HCT116 (cell line): ENCODE data around the gene PTMS. TPM values are rescaled to one million over a fixed set of nuclear protein-coding genes. Genes with fewer than 3 reads are reported as not detected.

ENCODE experiments used
- ATAC-seq: fragments of 200-7000 bp; cut with Tn5 transposase; 2 replicates; pipeline ENCODE4 v1.9.1; 2020; ENCODE audit warnings: mild to moderate bottlenecking, moderate library complexity
- BruUV-seq: library from RNA; stranded (reverse); fragments of 400-500 nt; replicated peaks from 2 replicates; lab custom pipeline; 2021; lab: Mats Ljungman, UMichigan
- CTCF ChIA-PET: fragments of 300-600 bp; sonication (Branson Sonifier 250); formaldehyde crosslinking; loops from one replicate; lab custom pipeline; 2021; ENCODE audit warnings: antibody characterized with exemption; lab: Charles Lee
- POLR2A ChIA-PET: fragments of 300-600, 350-600 bp; sonication (Branson Sonifier 250); formaldehyde crosslinking; loops from one replicate; lab custom pipeline; 2021; ENCODE audit warnings: antibody characterized with exemption; lab: Charles Lee
- RAD21 ChIA-PET, 2 experiments: fragments of 300-600 bp; sonication (Branson Sonifier 250); formaldehyde crosslinking; loops; one replicate each; lab custom pipeline; 2023; ENCODE audit warnings: low total read pairs in 2 of 2; ENCODE audit not compliant: uncharacterized antibody in 2 of 2, unreplicated experiment in 2 of 2, low non-redundant PET in 1 of 2; lab: Charles Lee
- DNase-seq: peaks from one replicate; pipeline ENCODE4 v3.0.0-alpha.2; 2010; ENCODE audit warnings: low read depth, low spot score
- H2AFZ ChIP-seq: fragments of 200-600 bp; shearing (Covaris generic), sonication (generic); 2 replicates; pipeline ENCODE4 v1.6.1; 2017; ENCODE audit warnings: low read depth, mixed run types, mixed read lengths, antibody characterized with exemption, low read length; ENCODE audit not compliant: poor library complexity, severe bottlenecking
- H3K27ac ChIP-seq: 2 replicates; pipeline ENCODE4 v1.5.1; 2012; ENCODE audit warnings: low read depth, low read length
- H3K27me3 ChIP-seq: fragments of 200-600 bp; sonication (generic); 2 replicates; pipeline ENCODE4 v1.6.1; 2016; ENCODE audit warnings: mixed run types, low read length, mixed read lengths; ENCODE audit not compliant: insufficient read depth
- H3K36me3 ChIP-seq, 2 experiments: fragments of 200-500 bp in 1 of 2; fragments of 200-600 bp in 1 of 2; sonication (Bioruptor generic) in 1 of 2; sonication (generic) in 1 of 2; 2 replicates each; pipeline versions ENCODE4 v1.5.1 to v1.6.1; 2014 to 2016; ENCODE audit warnings: low read length in 2 of 2, inconsistent platforms in 1 of 2, mixed read lengths in 1 of 2, mixed run types in 1 of 2; ENCODE audit not compliant: insufficient read depth in 2 of 2, control insufficient read depth in 1 of 2
- H3K4me1 ChIP-seq, 2 experiments: fragments of 200-600 bp in 1 of 2; sonication (generic) in 1 of 2; 2 replicates each; pipeline versions ENCODE4 v1.5.1 to v1.6.1; 2012 to 2017; ENCODE audit warnings: low read length in 2 of 2, inconsistent platforms in 1 of 2, mild to moderate bottlenecking in 1 of 2, mixed read lengths in 1 of 2, mixed run types in 1 of 2, moderate library complexity in 1 of 2; ENCODE audit not compliant: insufficient read depth in 2 of 2, control insufficient read depth in 1 of 2
- H3K4me2 ChIP-seq: fragments of 200-600 bp; sonication (generic); 2 replicates; pipeline ENCODE4 v1.6.1; 2017; ENCODE audit warnings: mixed run types, low read length, mixed read lengths
- H3K4me3 ChIP-seq, 2 experiments: fragments of 200-600 bp in 1 of 2; sonication (generic) in 1 of 2; replicated peaks in 1 of 2; 2 replicates each; pipeline ENCODE4 v1.5.1; 2011 to 2016; ENCODE audit warnings: low read length in 2 of 2, control low read depth in 1 of 2, low read depth in 1 of 2, mild to moderate bottlenecking in 1 of 2, mixed read lengths in 1 of 2, mixed run types in 1 of 2
- H3K79me2 ChIP-seq: fragments of 200-600 bp; sonication (generic); 2 replicates; pipeline ENCODE4 v1.6.1; 2017; ENCODE audit warnings: mild to moderate bottlenecking, mixed run types, low read length, moderate library complexity, mixed read lengths; ENCODE audit not compliant: insufficient read depth
- H3K9ac ChIP-seq: fragments of 200-600 bp; sonication (generic); 2 replicates; pipeline ENCODE4 v1.6.1; 2016; ENCODE audit warnings: low read length, mixed read lengths
- H3K9me2 ChIP-seq: fragments of 200-600 bp; sonication (generic), shearing (Covaris generic); 2 replicates; pipeline ENCODE4 v1.6.1; 2017; ENCODE audit warnings: mixed run types, mild to moderate bottlenecking, moderate library complexity; ENCODE audit not compliant: insufficient read depth
- H3K9me3 ChIP-seq, 2 experiments: fragments of 200-500 bp in 1 of 2; fragments of 200-600 bp in 1 of 2; sonication (Bioruptor generic) in 1 of 2; sonication (generic) in 1 of 2; 2 replicates each; pipeline ENCODE4 v1.6.1; 2014 to 2017; ENCODE audit warnings: low read length in 2 of 2, mixed read lengths in 2 of 2, inconsistent platforms in 1 of 2, low read depth in 1 of 2, mild to moderate bottlenecking in 1 of 2, mixed run types in 1 of 2, moderate library complexity in 1 of 2; ENCODE audit not compliant: control insufficient read depth in 1 of 2, insufficient read depth in 1 of 2
- H4K20me1 ChIP-seq: fragments of 200-600 bp; sonication (generic), shearing (Covaris generic); 2 replicates; pipeline ENCODE4 v1.6.1; 2017; ENCODE audit warnings: mixed run types, mild to moderate bottlenecking, moderate library complexity; ENCODE audit not compliant: insufficient read depth
- CBX3 ChIP-seq: IDR thresholded peaks from 2 replicates; pipeline ENCODE4 v1.6.1; 2012; ENCODE audit warnings: low read depth
- EZH2 ChIP-seq: fragments of 200-600 bp; sonication (generic); IDR thresholded peaks from 2 replicates; pipeline ENCODE4 v1.6.1; 2017; ENCODE audit warnings: antibody characterized with exemption, mixed run types
- EZH2phosphoT487 ChIP-seq: fragments of 200-600 bp; IDR thresholded peaks from 2 replicates; pipeline ENCODE4 v1.6.1; 2018; ENCODE audit warnings: antibody characterized with exemption, borderline replicate concordance
- JUND ChIP-seq: IDR thresholded peaks from 2 replicates; pipeline ENCODE4 v1.6.1; 2012
- POLR2A ChIP-seq: IDR thresholded peaks from 2 replicates; pipeline ENCODE4 v1.7.0; 2011; ENCODE audit warnings: borderline replicate concordance; ENCODE audit not compliant: insufficient read depth, insufficient read length; ENCODE audit errors: extremely low read depth
- SIN3A ChIP-seq: IDR thresholded peaks from 2 replicates; pipeline ENCODE4 v1.6.1; 2012; ENCODE audit warnings: low read depth
- TCF7L2 ChIP-seq: IDR thresholded peaks from 2 replicates; pipeline ENCODE4 v1.7.0; 2011; ENCODE audit warnings: borderline replicate concordance, inconsistent platforms; ENCODE audit not compliant: insufficient read depth, insufficient read length; ENCODE audit errors: extremely low read depth
- ZNF274 ChIP-seq: fragments of 200-500 bp; sonication (Bioruptor generic); IDR thresholded peaks from 2 replicates; pipeline ENCODE4 v1.6.1; 2014; ENCODE audit warnings: mild to moderate bottlenecking, low read depth, low read length, inconsistent platforms
- intact Hi-C: fragments of 100-400 bp; cut with micrococcal nuclease; formaldehyde crosslinking; loops from 2 replicates; pipeline ENCODE4 v1.10.0; 2022
- total RNA-seq: library from RNA; stranded (reverse); gene quantifications from one replicate; pipeline ENCODE4 v1.2.1, GENCODE V29; 2021; ENCODE audit not compliant: unreplicated experiment
- TF ChIP-seq, protein P1 (sequence below), 3 experiments: fragments of 200-600 bp in 1 of 3; sonication (generic) in 1 of 3; IDR thresholded peaks in 2 of 3; conservative IDR thresholded peaks in 1 of 3; 2 replicates each; pipeline ENCODE4 v1.5.1; 2012 to 2017; ENCODE audit warnings: low read depth in 2 of 3, low read length in 2 of 3, antibody characterized with exemption in 1 of 3, borderline replicate concordance in 1 of 3, control low read depth in 1 of 3, mild to moderate bottlenecking in 1 of 3, mixed read lengths in 1 of 3, mixed run types in 1 of 3, moderate library complexity in 1 of 3; ENCODE audit not compliant: insufficient read depth in 1 of 3
- TF ChIP-seq, protein P2 (sequence below): IDR thresholded peaks from 2 replicates; pipeline ENCODE4 v1.6.1; 2012

The PTMS gene
- total RNA-seq, 1 experiment from 2014 or later: 494 TPM

DNA sequence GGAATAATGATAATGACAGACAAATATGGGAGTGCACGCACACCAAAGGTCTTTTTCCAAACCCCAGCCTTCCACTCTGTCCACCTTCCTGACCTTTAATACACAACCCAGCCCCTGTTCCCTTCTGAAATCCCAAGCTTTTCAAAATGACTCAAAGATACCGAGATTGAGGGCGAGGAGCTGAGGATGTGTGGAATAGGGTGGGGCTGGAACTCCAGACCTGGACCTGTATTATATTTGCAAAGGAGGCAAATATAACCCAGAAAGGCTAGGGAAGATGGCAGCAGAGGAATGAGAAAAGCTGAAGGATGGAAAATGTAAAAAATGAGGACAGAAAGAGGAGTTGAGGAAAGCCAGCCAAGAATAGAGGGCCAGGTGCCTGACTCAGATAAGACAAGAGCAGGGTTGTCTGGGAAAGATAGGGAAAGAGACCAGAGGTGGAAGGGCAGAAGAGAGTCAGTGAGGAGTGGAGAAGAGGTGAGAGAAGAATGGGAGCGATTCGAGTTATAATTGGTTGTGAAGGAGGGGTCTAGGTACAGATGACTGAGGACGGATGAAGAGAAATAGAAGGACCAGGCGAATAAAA lies 1.0 kb upstream of the PTMS start:
- Histone ChIP-seq H2AFZ (no peak overlapping the region), H3K79me2 (peaks cover 29% of the 10 kb centered on the region), H3K36me3 (peaks cover 0 to 7% of the 10 kb centered on the region in 2 experiments; a peak in 2 of 4 replicates), H3K27ac (peak overlapping the region; percentile 72), H3K9me2 (no peaks in the 10 kb centered on the region), H3K4me3 (peak overlapping the region; percentile 85 to 90), H3K9ac (peak overlapping the region; percentile 84), H3K4me1 (peaks cover 56 to 73% of the 10 kb centered on the region in 2 experiments), H3K27me3 (no peaks in the 10 kb centered on the region), H4K20me1 (no peaks in the 10 kb centered on the region), H3K9me3 (no peaks in the 10 kb centered on the region), H3K4me2 (peak overlapping the region; percentile 95)
- no peak for ATAC-seq
- ChIA-PET POLR2A (interaction anchor here (1.1 to 3.0 kb wide), 11 partner anchors 9 to 179 kb away, joined by 3 to 41 read pairs (median 8); partner anchors contain the start of genes C12orf57, CDCA3, COPS7A and GPR162), CTCF (interaction anchor here (0.9 to 3.0 kb wide), 4 partner anchors 10 to 41 kb away, joined by 3 to 53 read pairs (median 4); partner anchors contain the start of genes COPS7A and MLF2), RAD21 (interaction anchor here (0.7 to 2.3 kb wide), 3 partner anchors 12 to 161 kb away, joined by 3 to 15 read pairs (median 3); partner anchors contain the start of gene MLF2 (in 2 of the 2))
- intact Hi-C loops: no loop called here
- no peak for DNase-seq
- no TSS peak for BruUV-seq
- no peak for TF ChIP-seq POLR2A
- TF ChIP-seq, protein P1, sequence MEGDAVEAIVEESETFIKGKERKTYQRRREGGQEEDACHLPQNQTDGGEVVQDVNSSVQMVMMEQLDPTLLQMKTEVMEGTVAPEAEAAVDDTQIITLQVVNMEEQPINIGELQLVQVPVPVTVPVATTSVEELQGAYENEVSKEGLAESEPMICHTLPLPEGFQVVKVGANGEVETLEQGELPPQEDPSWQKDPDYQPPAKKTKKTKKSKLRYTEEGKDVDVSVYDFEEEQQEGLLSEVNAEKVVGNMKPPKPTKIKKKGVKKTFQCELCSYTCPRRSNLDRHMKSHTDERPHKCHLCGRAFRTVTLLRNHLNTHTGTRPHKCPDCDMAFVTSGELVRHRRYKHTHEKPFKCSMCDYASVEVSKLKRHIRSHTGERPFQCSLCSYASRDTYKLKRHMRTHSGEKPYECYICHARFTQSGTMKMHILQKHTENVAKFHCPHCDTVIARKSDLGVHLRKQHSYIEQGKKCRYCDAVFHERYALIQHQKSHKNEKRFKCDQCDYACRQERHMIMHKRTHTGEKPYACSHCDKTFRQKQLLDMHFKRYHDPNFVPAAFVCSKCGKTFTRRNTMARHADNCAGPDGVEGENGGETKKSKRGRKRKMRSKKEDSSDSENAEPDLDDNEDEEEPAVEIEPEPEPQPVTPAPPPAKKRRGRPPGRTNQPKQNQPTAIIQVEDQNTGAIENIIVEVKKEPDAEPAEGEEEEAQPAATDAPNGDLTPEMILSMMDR (IDR thresholded peaks at IDR 0.05 in 2 of 3, conservative IDR thresholded peaks at IDR 0.05 in 1 of 3; ENCODE audit: borderline replicate concordance in 1 of 3, insufficient read depth in 1 of 3, low read depth in 2 of 3, low read length in 2 of 3): no peak
- TF ChIP-seq, protein P2, sequence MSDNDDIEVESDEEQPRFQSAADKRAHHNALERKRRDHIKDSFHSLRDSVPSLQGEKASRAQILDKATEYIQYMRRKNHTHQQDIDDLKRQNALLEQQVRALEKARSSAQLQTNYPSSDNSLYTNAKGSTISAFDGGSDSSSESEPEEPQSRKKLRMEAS: no peak
- no peak for TF ChIP-seq TCF7L2
- TF ChIP-seq ZNF274: no peak
- TF ChIP-seq JUND: no peak
- no peak for TF ChIP-seq SIN3A
- no peak for TF ChIP-seq EZH2
- no peak for TF ChIP-seq CBX3
- TF ChIP-seq EZH2phosphoT487: no peak
